ENCODE results near the gene MVB12B. TPM values are rescaled to one million over a fixed set of nuclear protein-coding genes. Genes with fewer than 3 reads are reported as not detected.

The MVB12B gene
- total and polyA plus RNA-seq, 2 experiments from 2014 or later, result 19.0 to 29.9 TPM

DNA sequence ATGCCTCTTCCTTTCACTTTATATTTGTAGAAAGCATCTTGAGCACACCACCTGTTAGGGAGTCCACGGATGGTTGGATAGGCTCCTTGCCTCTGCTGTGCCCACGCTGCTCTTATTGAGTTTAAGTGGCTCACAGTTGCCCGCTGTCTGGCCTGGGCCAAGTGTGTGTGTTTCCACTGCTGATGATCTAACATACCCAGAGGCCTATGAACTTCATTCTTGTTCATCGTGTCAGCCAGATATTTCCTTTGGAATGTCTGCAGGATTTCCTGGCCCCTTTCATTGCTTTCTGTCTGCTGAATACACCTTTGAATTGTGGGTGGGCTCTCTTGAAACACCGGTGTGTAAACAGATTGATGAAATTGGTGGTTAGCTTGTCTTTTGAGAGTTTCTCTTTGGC is 46.6 kb downstream of the MVB12B start:
- Histone ChIP-seq H3K27ac (no peak overlapping the region), H3K9me3 (ENCODE audit: low read depth) (no peaks in the 10 kb centered on the region), H3K4me1 (ENCODE audit: low read depth) (peaks cover 32% of the 10 kb centered on the region), H3K4me3 (no peak overlapping the region), H3K36me3 (no peaks in the 10 kb centered on the region), H3K27me3 (no peaks in the 10 kb centered on the region)
- TF ChIP-seq, protein P1, sequence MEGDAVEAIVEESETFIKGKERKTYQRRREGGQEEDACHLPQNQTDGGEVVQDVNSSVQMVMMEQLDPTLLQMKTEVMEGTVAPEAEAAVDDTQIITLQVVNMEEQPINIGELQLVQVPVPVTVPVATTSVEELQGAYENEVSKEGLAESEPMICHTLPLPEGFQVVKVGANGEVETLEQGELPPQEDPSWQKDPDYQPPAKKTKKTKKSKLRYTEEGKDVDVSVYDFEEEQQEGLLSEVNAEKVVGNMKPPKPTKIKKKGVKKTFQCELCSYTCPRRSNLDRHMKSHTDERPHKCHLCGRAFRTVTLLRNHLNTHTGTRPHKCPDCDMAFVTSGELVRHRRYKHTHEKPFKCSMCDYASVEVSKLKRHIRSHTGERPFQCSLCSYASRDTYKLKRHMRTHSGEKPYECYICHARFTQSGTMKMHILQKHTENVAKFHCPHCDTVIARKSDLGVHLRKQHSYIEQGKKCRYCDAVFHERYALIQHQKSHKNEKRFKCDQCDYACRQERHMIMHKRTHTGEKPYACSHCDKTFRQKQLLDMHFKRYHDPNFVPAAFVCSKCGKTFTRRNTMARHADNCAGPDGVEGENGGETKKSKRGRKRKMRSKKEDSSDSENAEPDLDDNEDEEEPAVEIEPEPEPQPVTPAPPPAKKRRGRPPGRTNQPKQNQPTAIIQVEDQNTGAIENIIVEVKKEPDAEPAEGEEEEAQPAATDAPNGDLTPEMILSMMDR (IDR thresholded peaks at IDR 0.05; ENCODE audit: low read depth, low read length), result no peak
- DNase-seq (ENCODE audit: low read depth in 1 of 2, low spot score in 1 of 2), result no peak

DNA sequence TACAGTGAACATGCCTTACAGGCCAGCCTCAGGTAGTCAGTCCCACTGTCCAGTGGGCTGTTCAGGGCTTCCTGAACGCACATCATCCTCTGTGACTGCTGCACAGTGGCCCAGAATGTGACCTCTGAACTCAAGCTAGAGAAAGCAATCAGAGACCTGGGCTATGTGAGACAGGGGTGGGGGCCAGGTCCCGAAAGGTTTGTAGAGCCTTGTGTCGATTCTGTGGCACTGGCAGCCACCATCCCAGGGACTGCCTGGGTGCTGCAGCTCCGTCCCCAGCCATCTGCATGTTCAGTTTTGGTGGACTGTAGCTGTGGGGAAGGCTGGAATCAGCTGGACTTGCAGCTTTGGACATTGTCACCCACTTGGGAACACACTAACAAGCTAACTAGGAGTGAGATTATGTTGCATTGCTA is 47.7 kb downstream of the MVB12B start:
- Histone ChIP-seq H3K27ac (peak overlapping the region; percentile 17), H3K36me3 (no peaks in the 10 kb centered on the region), H3K27me3 (no peaks in the 10 kb centered on the region), H3K4me3 (no peak overlapping the region), H3K9me3 (ENCODE audit: low read depth) (no peaks in the 10 kb centered on the region), H3K4me1 (ENCODE audit: low read depth) (peaks cover 32% of the 10 kb centered on the region)
- TF ChIP-seq, protein P1 (IDR thresholded peaks at IDR 0.05; ENCODE audit: low read depth, low read length), result no peak
- DNase-seq (ENCODE audit: low read depth in 1 of 2, low spot score in 1 of 2), result peak in 1 of 2 donors; percentile 23

- peak in 1 of 2 donors; percentile 33 for DNase-seq (ENCODE audit: low read depth in 1 of 2, low spot score in 1 of 2)
- no peaks in the 10 kb centered on the region for H3K9me3 ChIP-seq (ENCODE audit: low read depth)
- no peaks in the 10 kb centered on the region for H3K36me3 ChIP-seq
- peaks cover 32% of the 10 kb centered on the region for H3K4me1 ChIP-seq (ENCODE audit: low read depth)
- H3K27me3 ChIP-seq, result no peaks in the 10 kb centered on the region
- no peak overlapping the region for H3K4me3 ChIP-seq
- H3K27ac ChIP-seq, result no peak overlapping the region
- TF ChIP-seq, protein P1 (IDR thresholded peaks at IDR 0.05; ENCODE audit: low read depth, low read length), result no peak
Measured at GRCh38 chr9:126375386-126375785, 48.8 kb downstream of the MVB12B start.

DNA sequence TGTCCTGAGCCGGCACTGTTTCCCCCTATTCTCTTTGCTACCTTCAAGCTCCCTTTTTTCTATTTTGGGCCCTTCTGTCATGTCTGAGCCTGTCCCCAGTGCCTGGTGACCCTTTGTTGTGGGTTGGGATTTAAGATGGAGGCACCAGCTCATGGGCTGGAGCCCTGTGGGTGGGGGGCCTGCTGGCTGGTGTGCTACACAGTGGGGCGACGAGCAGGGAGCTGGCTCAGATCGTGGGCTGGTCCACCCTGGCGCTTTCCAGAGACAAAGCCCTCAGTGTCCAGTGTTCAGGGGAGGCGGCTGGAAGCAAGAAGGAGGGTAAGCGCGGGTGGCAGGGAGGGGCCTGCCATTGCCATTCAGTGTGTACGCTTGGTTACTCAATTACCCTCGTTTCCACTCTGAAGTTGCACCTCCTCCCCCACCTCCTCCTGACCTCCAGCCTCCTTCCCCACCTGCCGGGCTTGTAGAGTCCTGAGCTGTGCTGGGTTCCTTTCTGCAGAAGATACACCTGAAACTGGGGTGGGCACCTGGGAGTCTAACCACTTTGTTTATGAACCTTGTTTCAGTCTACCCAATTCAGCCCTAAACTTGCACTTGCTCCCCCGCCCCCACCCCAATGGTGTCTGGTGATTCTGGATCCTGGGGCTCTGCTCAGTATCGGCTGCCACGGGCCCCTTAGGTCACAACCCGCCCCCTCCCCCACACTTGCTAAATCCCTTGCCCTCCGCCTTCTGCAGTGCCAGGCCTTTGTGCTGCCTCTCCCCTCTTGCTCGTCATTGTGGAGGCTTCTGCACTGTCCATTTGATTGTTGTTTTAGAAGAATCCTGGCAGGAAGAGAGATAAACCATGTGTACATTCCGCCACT is 49.9 kb downstream of the MVB12B start:
- Histone ChIP-seq H3K9me3 (ENCODE audit: low read depth) (no peaks in the 10 kb centered on the region), H3K27me3 (no peaks in the 10 kb centered on the region), H3K4me1 (ENCODE audit: low read depth) (peaks cover 32% of the 10 kb centered on the region), H3K27ac (peak overlapping the region; percentile 30), H3K36me3 (no peaks in the 10 kb centered on the region), H3K4me3 (no peak overlapping the region)
- peak in 1 of 2 donors; percentile 21 for DNase-seq (ENCODE audit: low read depth in 1 of 2, low spot score in 1 of 2)
- TF ChIP-seq, protein P1 (IDR thresholded peaks at IDR 0.05; ENCODE audit: low read depth, low read length), result no peak

GRCh38 chr9:126377176-126377509 is 50.5 kb downstream of the MVB12B start:
- no peaks in the 10 kb centered on the region for H3K9me3 ChIP-seq (ENCODE audit: low read depth)
- no peaks in the 10 kb centered on the region for H3K36me3 ChIP-seq
- no peak overlapping the region for H3K27ac ChIP-seq
- peaks cover 32% of the 10 kb centered on the region for H3K4me1 ChIP-seq (ENCODE audit: low read depth)
- no peak overlapping the region for H3K4me3 ChIP-seq
- TF ChIP-seq, protein P1 (IDR thresholded peaks at IDR 0.05; ENCODE audit: low read depth, low read length), result no peak
- no peak for DNase-seq (ENCODE audit: low read depth in 1 of 2, low spot score in 1 of 2)
- no peaks in the 10 kb centered on the region for H3K27me3 ChIP-seq
